Omental fat pad (tissue), 4 donors: Measurements from ENCODE around the gene MICU2. TPM values are rescaled to one million over a fixed set of nuclear protein-coding genes. Genes with fewer than 3 reads are reported as not detected.
"Not testable (repeated sequence)": the region's sequence is repeated elsewhere in the genome, so short reads cannot be mapped to it uniquely, and the experiment has no call there.

Source experiments
- ATAC-seq: fragments of 150-250 bp; one replicate; pipeline ENCODE4 v1.9.1; 2016; ENCODE audit warnings: mild to moderate bottlenecking, moderate library complexity; ENCODE audit not compliant: low FRiP score
- DNase-seq: peaks from one replicate; pipeline ENCODE4 v3.0.0-alpha.2; 2019; ENCODE audit warnings: low spot score
- total RNA-seq, 4 donors: library from RNA; depleted of rRNA; stranded (reverse); fragments of >200 nt; gene quantifications; one replicate each; pipeline ENCODE4 v1.1.0, GENCODE V29; 2016
- TF ChIP-seq, protein P1 (sequence below), 3 donors: fragments of 450-650 bp; IDR thresholded peaks; one replicate each; pipeline ENCODE4 v1.5.1; 2016 to 2017; ENCODE audit warnings: antibody characterized with exemption in 3 of 3, mild to moderate bottlenecking in 3 of 3, moderate library complexity in 2 of 3

The MICU2 gene
- total RNA-seq, 4 donors from 2014 or later, result 46.2 to 53.1 (median 47.9) TPM

DNA sequence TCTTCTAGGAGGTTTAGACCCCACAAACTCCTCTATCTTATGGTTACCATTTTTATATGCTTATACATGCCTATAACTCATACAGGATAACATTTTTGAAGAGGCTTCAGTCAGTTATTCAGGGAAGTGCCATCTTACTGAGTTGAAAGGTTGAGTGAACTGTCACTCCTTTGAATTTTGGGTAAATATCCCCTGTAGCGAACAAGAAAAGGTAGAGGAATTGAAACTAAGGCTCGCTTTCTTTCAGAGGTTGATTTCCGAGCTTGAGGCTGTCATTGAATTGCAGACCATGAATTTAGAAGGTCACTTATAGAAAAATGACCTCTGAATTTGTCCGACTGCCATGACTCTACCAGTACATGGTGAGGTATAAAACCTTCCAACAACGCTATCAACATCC, 35.1 kb downstream of the MICU2 start:
- TF ChIP-seq, protein P1, sequence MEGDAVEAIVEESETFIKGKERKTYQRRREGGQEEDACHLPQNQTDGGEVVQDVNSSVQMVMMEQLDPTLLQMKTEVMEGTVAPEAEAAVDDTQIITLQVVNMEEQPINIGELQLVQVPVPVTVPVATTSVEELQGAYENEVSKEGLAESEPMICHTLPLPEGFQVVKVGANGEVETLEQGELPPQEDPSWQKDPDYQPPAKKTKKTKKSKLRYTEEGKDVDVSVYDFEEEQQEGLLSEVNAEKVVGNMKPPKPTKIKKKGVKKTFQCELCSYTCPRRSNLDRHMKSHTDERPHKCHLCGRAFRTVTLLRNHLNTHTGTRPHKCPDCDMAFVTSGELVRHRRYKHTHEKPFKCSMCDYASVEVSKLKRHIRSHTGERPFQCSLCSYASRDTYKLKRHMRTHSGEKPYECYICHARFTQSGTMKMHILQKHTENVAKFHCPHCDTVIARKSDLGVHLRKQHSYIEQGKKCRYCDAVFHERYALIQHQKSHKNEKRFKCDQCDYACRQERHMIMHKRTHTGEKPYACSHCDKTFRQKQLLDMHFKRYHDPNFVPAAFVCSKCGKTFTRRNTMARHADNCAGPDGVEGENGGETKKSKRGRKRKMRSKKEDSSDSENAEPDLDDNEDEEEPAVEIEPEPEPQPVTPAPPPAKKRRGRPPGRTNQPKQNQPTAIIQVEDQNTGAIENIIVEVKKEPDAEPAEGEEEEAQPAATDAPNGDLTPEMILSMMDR (IDR thresholded peaks at IDR 0.05), result no peak
- ATAC-seq (no peak), DNase-seq (no peak)

DNA sequence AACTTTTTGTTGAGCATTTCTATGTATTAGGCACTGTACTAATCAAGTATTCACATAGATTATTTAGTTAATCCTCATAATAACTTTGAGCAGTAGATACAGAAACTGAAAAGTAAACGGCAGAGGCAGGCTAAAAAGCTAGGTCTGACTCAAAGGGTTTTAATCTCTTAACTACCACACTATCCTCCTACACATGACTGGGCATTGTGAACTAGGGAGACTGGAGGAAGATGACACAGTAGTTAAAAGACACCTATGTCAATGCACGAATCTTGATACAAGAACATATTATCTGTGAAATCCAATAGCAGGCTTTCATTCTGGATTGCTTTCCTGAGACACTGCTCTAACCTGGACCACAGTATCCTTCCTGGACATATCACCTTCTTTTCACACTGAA, 36.3 kb downstream of the MICU2 start:
- no peak for DNase-seq
- ATAC-seq, result no peak
- TF ChIP-seq, protein P1 (IDR thresholded peaks at IDR 0.05), result no peak

DNA sequence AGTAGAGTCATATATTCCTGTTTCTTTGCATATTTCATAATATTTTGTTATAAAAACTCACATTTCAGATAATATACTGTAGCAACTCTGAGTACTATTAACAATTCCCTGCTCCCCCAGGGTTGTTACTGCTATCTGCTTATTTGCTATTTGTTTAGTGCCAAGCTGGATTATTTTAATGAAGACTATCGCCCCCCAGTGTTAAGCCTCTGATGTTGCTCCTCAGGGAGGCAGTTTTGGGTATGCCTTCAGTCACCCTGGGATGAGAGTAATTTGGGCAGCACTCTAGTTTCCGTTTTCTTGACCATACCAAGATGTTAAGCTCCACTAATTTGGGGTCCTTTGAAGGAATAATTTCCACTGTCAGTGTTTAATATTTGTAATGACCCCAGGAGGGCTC, 46.0 kb downstream of the MICU2 start:
- DNase-seq (no peak), ATAC-seq (no peak)
- TF ChIP-seq, protein P1 (IDR thresholded peaks at IDR 0.05), result no peak

DNA sequence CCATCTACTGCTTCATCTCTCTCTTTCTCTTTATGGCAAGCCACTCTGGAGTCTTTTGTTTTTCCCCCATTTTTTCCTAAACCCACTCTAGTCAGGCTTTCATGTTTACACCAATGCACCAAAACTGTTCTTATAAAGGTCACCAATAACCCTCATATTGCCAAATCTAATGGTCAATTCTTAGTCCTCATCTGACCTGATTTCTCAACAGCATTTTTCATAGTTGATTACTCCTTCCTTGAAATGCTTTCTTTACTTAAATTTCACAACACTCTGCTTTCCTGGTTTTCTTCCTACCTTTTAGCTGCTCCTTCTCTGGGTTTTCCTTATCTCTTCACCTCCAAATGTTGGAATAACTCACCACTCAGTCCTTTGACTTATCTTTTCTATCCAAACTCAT, 47.9 kb downstream of the MICU2 start:
- ATAC-seq (peak; percentile 54), DNase-seq (no peak)
- TF ChIP-seq, protein P1 (IDR thresholded peaks at IDR 0.05), result no peak

DNA sequence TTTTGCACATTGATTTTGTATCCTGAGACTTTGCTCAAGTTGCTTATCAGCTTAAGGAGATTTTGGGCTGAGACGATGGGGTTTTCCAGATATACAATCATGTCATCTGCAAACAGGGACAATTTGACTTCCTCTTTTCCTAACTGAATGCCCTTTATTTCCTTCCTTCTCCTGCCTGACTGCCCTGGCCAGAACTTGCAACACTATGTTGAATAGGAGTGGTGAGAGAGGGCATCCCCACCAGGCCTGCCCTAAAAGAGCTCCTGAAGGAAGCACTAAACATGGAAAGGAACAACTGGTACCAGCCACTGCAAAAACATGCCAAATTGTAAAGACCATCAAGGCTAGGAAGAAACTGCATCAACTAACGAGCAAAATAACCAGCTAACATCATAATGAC, 50.7 kb downstream of the MICU2 start:
- DNase-seq, ATAC-seq: not testable (repeated sequence)

DNA sequence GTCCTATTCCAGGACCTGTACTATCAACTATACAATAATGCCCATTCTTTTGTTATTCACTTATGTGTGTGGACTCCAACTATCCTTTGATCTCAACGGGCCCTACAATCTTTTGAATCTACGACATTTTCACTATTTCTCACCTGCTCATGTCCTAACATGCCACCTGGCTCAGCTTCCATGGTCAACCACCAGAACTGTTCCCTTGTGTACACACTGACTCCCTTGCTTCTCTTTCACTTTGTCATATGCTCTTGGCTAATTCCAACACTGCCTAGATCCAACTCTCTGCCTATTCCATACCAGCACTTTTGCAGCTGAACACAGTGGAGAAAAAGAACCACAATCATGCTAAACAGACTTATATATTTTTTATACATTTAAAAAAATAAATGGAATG, 53.1 kb downstream of the MICU2 start:
- TF ChIP-seq, protein P1 (IDR thresholded peaks at IDR 0.05), result no peak
- ATAC-seq (no peak), DNase-seq (no peak)

DNA sequence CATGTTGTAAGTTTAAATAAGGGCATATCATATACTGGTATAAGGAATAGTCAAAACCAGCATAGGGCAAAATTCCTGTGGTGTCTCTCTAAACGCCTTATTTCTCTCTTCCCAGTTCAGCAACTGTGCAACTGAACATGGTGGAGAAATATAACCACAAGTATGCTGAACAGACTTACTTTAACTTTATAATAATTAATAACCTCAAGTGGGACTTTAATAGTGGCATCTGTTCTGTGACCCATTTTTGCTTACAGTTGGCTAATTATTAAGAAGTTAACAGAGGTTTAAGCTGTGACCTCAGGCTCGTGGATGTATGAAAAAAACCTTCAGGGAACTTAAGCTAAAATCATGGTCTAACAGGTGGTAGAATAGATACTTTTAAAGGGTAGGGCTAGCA, 54.3 kb downstream of the MICU2 start:
- TF ChIP-seq, protein P1 (IDR thresholded peaks at IDR 0.05), result no peak
- DNase-seq (no peak), ATAC-seq (no peak)

DNA sequence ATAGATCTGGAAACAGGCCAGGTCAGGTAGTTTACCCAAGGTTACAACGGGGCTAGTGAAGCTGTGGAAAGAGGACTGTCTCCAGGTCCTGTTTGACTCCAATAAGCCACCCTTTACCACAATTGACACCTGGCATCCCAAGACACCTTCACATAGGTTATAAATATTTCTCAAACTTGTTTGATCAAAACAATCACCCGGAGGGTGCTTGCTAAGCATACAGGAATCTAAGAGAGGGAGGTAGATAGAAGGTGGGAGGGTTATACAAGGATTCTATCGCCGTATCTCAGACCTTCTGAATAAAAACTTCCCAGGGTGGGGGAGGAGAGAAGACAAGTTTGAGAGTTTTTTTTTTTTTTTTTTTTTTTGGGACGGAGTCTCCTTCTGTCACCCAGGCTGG, 55.4 kb downstream of the MICU2 start:
- no peak for ATAC-seq
- TF ChIP-seq, protein P1 (IDR thresholded peaks at IDR 0.05), result no peak
- no peak for DNase-seq
